ENCODE results near the gene SNU13.
"Not testable (repeated sequence)": the region's sequence is repeated elsewhere in the genome, so short reads cannot be mapped to it uniquely, and the experiment has no call there.

Gene SNU13

DNA sequence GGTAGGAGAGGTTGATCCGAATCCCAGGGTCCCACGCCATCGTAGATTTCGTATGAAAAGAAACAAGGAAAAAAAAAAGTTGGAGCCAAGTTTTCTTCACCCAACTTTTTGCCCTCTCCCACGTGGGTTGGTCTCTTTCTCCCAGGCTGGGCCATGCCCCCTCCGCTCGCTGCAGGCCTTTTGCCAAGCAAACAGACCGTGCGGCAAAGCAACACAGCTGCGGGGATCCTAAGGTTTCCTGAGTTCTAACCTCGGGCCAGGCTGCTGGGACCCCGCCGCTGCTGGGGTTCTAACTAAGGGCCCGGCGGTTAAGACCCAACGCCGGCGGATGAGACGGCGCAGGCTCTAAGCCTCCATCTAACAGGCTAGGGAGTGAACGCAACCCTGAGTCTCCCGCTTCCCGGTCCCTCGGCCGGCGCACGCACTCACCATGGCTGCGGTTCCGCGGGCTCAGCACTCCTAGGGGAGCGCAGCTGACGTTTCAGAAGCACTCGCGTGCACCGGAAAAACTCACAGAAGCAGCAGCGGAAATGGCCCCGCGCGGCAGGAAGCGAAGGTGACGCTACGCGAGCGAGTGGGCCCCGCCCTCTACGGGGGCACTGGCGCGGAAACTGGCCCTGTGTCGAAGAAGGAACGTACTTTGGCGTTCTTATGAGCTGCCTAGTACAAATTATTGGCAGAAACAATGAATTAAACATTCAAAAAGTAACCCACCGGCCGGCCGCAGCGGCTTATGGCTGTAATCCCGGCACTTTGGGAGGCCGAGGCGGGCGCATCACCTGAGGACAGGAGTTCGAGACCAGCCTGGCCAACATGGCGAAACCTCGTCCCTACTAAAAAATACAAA, at the start of gene SNU13:
Gene SNU13, minus strand, starts transcription at position 503 of the 847 bp plus-strand sequence. Its CDS starts 71 bp downstream, at position 432.
- peak; percentile 88 for DNase-seq

DNA sequence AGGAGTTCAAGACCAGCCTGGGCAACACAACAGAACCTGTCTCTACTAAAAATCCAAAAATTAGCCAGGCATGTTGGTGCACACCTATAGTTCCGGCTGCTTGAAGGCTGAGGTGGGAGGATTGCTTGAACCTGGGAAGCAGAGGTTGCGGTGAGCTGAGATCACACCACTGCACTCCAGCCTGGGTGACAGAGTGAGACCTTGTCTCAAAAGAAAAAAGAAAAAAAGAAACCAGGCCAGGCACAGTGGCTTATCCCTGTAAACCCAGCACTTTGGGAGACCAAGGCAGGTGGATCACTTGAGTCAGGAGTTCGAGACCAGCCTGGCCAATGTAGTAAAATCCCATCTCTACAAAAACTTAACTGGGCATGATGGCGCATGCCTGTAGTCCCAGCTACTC, 44.6 kb upstream of the SNU13 start:
- not testable (repeated sequence) for DNase-seq

DNA sequence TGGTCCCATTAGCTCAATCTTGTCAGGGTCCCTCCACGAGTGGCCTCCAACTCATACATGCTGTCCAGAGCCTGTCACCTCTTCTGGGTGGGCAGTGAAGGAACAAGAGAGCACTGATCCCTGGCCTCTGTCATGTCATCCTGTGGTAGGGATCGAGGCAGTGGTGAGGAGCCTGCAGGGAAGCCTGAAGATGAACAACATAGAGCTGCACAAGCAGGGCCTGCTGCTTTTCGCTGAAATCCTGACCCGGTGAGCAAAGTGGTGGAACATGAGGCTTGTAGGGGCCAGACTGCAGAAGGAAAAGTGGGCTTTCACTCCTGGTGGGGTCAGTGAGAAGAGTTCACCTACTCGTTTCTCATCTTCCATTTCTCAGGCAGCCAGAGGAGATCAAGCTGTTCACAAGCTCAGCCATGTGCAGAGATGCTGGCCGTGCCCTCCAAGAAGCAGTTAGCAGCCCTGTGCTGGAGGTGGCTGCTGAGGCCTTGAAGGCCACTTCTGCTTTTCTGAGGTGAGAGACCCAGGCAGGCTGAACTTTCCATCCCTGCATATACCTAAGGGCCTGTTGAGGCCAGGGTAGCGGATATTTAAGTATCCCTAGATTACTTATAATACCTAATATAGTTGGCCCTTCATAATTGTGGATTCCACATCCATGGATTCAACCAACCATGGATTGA, 43.6 kb upstream of the SNU13 start:
- no peak for DNase-seq

DNA sequence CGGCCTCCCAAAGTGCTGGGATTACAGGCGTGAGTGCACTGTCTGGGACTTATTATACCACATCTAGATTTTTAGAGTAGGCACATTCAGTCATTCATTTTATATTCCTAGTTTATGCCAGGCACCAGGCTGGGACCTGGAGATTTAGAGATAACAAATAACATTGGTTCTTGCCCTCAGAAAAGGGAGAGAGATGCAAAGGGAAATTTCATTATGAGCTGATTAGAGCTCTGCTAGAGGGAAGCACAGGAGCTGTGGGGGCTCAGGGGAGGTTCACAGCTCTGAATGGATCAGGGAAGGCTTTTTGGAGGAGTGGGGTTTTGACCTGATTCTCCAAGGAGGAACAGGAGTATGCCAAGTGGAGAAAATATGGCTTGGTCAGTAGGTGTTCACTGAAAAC, 42.9 kb upstream of the SNU13 start:
- DNase-seq, result no peak

DNA sequence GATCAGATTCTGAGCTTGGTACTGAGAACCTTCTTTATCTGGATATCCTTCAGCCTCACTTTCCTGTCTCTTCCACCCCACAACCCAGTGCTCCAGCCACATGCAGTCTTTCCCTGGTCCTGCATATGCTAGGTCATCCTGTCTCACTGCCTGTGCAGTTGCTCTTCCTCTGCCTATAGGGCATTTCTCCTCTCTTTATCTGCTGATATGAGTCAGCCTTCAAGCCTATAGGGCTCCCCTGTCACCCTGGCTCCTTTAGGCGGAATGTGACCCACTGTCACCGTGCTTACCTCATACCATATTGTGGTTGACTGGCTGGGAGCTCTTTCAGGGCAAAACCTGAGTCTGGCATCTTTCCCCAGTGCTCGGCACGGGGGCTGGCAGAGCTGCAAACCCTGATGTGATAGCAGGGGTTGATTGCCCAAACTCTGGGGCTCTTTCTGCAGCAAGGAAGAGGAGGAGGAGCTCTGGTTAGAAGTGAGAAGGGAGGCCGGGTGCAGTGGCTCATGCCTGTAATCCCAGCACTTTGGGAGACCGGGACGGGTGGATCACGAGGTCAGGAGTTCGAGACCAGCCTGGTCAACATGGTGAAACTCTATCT, 36.9 kb upstream of the SNU13 start:
- DNase-seq, result no peak

DNA sequence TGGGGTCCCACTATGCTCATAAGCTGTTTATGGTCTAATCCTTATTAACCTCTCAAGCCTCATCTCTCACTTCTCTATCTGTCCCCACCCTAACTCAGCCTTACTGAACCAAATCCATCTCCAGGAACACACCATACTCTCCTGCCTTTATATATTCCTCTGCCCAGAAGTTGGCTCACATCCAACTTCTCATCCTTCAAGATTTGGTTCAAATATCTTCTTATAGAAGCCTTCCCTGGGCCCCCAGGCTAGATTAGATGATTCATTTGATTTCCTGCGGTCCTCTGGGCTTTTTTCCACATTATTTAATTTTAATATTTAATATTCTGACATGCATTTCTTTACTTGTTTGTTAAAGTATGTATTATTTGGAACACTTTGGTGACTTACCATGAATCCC, 33.8 kb upstream of the SNU13 start:
- no peak for DNase-seq

DNA sequence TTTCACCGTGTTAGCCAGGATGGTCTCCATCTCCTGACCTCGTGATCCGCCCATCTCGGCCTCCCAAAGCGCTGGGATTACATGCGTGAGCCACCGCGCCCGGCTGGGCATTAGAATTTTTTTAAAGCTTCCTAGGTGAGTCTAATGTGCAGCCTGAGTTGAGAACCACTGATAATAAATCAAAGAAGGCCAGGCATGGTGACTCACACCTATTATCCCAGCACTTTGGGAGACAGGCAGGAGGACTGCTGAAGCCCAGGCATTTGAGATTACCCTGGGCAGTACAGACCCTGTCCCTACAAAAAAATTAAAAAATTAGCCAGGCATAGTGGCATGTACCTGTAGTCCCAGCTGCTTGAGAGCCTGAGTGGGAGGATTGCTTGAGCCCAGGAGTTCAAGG, 24.3 kb upstream of the SNU13 start:
- no peak for DNase-seq

DNA sequence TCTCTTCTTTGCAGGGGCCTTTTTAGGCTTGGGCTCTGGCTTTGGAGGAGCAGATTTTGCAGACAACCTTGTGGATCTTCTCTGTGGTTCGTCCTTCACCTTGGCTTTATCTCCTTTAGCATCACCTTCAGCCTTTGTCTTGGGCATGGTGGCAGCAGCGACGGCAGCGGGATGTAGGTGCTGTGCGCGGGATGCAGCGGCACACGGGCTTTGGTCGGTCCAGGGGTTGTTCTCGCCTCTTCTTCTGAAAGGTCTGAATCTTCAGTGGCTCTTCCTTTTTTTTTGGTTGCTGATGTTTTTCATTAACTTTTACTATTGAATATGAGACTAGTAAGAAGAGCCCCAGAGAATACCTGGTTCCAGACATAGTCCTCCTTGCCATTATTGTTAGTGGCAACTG, 20.7 kb upstream of the SNU13 start:
- DNase-seq, result no peak

DNA sequence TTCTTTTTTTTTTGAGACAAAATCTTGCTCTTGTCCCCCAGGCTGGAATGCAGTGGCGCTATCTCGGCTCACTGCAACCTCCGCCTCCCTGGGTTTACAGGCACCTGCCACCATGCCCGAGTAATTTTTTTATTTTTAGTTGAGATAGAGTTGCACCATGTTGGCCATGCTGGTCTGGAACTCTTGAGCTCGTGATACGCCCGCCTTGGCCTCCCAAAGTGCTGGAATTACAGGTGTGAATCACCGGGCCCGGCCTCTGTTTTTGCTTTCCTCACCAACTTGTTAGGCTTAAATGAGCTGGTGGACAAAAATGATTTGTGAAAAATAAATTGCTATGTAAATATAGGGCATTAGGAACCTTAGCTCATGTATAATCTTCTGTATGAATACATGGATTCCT, 14.1 kb upstream of the SNU13 start:
- DNase-seq, result no peak

DNA sequence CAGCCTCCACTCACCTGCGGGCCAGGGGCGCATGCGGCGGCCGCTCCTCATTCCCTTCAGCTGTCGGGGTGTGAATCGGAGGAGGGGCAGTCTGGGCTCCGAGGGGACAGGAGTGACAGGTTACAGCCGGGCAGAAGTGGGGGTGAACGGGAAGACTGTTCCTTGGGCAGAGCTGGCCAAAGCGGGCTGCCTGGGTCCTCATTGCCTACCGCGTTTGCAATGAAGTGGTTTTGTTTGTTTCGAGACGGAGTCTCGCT, 11.4 kb upstream of the SNU13 start:
- no peak for DNase-seq

DNA sequence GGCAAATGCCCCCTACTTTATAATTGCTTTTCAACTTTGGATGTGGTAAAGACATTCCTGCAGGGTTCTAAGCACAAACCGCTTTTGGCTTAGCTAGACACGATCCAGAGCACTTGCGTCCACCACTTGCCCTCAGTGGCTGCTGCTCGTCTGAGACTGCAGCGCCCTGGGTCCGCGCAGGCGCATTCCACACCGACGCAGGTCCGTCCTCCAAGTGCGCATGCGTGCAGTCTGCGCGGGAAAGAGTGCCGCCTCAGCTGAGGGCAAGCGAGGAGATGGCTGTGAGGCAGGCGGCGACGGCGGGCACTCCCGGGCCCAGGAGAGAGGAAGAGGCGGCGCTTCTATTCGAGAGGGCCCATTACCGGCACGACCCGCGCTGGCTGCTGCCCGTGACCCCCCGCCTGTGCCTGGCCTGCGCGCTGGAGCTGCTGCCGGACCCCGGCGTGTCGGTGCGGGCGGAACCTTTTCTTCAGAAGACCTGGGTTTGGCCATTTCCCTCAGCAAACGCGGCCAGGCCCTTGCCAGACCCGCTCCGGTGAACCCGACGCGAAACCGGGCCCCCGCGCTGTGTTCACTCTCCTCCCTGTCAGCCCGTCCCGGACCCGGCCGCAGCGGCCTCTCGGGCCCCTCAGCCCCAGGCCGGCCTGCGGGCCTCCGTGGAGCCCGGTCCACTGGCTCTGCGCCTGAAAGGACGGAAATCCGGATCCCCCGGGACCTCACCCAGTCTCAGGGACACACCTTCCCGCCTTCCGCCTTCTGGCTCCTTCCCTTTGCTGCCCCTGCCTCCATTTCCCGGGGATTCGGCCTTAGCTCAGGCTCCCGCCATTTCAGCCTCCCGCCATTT, 10.8 kb upstream of the SNU13 start, which contains the start of gene MEI1:
Gene MEI1, plus strand, starts transcription at position 240 of the 844 bp plus-strand sequence. Its CDS starts 36 bp downstream, at position 276.
- DNase-seq, result peak; percentile 89

DNA sequence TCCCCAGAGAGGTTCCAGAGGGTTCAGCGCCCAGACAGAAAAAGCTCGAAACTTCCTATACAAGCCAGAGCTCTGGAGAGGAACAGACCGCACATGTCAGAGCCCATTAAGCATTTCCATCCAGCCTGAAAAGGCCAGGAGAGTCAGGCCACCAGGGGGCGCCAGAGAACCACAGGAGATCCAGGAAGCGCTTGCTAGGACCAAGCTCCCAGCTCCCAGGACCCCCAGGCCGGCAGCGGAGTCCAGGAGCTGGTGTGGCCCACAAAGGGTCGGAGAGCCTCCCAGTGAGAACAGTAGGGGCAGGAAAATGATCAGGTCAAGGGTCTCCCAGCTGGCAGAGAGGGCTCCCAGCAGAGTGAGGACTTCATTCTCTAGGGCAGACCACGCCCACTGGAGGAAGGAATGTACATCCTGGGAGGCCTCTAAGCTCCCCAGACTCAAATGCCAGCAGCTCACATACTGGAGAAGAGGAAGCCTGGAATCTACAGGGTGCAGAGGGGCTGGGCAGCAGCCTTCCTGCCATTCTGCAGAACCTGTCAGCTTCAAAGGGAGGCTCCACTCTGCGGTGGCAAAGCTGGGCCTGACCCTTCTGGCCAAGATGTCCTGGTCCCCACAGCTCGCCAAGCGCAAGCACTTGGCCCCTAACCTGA, 8.6 kb upstream of the SNU13 start:
- DNase-seq, result peak; percentile 85

DNA sequence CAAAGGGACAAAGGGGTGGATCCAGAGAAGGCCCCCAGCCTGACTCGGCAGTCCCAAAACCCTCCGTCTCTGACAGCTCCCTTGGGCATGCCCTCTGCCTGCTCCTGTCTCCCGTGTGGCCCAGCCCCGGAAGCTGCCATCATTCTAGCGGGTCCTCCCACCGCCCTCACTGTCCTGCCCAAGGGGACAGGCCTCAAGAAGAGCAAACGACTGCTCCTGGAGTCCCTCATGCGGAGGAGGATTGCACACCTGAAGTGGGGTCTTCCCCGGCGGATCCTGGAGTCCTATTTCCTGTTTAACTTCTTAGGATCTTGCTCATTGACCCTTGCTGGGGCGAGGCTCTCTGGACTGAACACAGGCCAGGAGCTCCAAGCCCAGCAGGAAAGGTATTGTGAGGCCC, 8.0 kb upstream of the SNU13 start:
- no peak for DNase-seq

DNA sequence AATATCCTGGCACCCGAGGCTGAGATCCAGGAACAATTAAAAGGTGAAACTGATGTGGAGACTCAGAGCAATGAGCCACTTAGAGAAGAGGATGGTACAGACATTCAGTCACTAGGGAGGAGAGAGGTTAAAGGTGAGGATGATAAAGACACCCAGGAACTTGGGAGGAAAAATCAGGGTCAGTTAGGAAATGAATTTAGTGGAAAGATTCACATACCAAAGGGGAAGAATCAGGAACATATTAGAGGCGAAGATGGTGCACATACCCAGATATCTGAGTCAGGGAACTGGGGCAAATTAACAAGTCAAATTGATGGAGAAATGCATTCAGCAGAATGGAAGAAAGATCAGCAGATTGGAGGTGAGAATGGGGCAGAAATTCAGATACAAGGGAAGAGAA, 6.5 kb upstream of the SNU13 start:
- DNase-seq, result no peak

DNA sequence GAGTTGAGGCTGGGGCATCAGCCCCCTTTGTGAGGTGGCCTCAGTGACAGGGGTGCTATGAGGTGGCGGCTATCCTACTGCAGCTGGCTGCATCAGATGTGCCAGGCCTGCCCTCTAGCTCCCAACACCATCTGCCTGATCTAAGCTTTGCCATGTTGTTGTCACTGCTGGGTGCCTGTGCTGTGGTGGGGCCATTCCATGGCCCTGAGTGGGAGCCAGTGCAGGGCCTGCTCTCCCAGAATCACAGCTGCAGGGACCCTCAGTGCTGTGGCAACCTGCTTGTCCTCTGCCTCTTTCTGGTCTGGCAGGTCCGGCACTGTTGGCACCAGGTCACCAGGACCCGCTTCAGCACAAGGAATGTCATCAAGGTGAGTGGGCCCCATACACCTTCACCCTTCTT, 1.8 kb upstream of the SNU13 start:
- DNase-seq, result no peak

DNA sequence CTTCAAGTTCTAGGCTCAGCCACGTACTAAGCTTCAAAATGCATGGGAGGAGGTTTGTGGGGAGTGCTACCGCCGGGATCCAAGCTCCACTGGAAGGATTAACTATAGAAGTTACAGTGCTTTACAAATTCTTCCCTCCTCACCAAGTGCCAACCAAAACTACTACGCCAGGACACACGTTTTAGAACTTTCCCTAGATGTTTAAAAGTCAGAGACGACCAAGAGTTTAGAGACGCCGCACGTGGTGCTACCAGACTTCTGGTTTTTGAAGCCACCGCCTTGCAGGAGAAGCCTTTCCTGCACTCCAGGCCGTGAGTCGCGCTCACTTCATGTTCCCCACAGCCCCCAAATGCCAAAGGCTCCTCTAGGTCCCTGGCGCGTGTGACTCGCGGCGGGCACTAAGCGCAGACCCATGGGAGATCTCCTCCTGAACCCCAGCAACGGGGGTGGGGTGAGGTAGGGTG, 734 bp downstream of the SNU13 start:
- DNase-seq, result no peak

DNA sequence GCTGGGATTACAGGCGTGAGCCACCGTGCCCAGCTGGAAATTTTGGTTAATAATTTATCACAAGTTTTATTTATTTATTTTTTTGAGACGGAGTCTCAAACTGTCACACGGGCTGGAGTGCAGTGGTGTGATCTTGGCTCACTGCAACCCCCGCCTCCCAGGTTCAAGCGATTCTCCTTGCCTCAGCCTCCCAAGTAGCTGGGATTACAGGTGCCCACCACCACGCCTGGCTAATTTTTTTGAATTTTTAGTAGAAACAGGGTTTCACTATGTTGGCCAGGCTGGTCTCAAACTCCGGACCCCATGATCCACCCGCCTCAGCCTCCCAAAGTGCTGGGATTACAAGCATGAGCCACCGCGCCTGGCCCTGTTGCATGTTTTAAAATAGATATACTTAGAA, 1.8 kb downstream of the SNU13 start:
- DNase-seq, result not testable (repeated sequence)

DNA sequence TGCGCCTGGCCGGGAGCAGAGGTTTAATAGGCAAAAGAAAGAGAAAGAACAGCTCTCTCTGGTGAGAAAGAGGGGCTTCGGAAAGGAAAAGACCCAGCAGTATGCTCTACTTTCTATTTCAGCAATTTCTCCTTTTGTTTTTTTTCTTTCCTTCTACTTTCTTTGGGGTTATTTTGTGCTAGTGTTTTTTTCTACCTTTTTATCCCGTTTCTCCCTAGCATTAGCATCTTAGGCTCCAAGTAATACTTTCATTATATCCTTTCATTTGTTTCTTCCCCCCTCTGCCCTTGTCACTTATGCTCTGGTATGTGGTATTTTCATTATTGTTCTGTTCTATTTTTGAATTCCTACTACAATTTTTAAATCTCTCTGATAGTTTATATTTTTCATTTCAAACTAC, 4.5 kb downstream of the SNU13 start:
- no peak for DNase-seq

DNA sequence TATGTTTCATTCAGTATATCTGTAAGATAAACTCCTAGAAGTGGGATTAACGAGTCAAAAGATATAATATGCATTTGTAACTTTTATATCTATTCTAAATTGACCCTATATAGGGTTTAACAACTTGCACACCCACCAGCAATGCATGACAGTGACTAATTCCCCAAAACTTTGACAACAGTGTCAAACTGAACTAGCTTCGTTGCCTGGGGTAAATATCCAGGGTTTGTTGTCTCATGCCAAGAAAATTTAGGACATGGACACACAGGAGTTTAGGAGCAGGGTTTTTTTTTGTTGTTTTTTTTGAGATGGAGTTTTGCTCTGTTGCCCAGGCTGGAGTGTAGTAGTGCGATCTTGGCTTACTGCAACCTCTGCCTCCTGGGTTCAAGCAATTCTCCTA, 5.1 kb downstream of the SNU13 start:
- no peak for DNase-seq

DNA sequence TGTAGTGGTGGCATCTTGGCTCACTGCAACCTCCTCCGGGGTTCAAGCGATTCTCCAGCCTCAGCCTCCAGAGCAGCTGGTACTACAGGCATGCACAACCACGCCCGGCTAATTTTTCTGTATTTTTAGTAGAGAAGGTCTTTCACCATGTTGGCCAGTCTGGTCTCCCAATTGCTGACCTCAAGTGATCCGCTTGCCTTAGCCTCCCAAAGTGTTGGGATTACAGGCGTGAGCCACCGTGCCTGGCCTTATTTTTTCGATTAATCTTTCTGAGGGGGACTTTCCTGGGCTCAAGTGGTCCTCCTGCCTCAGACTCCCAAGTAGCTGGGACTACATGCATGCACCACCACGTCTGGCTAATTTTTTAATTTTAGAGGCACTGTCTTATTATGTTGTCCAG, 5.6 kb downstream of the SNU13 start:
- no peak for DNase-seq

DNA sequence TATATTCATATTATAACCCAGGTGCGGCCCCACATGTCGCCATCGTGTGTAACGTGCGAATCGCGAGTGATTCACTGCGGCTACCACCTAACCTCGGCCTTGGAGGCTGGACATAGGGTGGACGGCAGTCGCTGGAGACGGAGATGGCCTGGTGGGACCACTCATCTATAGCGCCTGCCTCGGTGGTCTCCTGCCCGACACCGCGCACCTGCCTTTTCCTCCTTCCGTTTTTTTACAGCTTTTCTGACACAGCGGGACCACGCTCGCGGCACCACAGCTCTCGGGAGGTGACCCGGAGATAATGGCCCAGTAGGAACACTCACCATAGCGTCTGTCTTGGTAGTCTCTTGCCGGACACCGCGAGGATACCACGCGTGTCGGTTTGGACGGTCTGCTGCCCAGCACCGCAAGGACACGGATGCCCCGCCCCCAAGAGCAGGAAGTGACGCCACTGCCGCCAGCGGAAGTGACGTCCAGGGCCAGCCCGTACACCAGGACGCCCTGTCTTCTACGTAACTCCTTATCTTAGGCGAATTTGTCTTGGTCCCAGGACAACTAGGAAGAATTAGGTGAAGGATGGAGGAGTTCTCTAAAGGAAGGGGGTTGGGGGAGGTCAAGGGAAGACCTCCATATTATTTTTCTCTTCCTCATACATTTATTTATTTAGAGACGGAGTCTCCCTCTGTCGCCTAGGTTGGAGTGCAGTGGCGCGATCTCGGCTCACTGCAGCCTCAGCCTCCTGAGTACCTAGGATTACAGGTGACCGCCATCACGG, 6.4 kb downstream of the SNU13 start:
- DNase-seq, result peak; percentile 81

DNA sequence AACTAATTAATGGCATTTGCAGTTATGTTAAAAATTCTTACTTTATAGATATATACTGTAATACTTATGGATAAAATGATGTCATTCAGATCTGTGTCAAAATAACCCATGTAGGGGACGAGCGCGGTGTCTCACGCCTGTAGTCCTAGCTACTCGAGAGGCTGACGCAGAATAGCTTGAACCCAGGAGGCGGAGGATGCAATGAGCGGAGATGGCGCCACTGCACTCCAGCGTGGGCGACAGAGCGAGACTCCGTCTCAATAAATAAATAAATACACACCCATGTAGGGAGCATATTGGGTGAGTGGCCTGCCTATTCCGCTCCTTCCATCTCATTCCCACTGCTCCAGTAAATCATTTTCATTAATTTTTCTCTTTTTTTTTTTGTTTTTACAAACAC, 7.1 kb downstream of the SNU13 start:
- DNase-seq, result no peak

All from activated CD4-positive, alpha-beta T cell treated with anti-CD3 and anti-CD28 coated beads for 1 hour (primary cell).